ENCODE results near the gene DMRTB1. TPM values are rescaled to one million over a fixed set of nuclear protein-coding genes. Genes with fewer than 3 reads are reported as not detected.

Gene DMRTB1
- total RNA-seq, 1 donor from 2014 or later, result not detected

DNA sequence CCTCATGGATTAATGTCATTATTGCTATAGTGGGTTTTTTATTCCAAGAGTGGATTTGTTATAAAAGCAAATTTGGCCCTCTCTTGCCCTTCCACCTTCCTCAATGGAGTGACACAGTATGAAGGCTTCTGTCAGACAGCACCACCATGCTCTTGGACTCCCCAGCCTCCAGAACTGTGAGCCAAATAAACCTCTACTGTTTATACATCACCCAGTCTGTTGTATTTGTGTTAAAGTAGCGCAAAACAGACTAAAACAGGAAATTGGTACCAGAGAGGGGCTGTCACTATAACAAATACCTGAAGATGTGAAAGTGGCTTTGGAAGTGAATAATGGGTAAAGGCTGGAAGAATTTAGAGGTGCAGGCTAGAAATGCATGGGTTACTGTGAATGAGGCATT lies 38.0 kb upstream of the DMRTB1 start:
- no peaks in the 10 kb centered on the region for H3K4me1 ChIP-seq
- no peak overlapping the region for H3K27ac ChIP-seq
- no peak overlapping the region for H3K9ac ChIP-seq
- H3K9me3 ChIP-seq (ENCODE audit: low read depth), result no peaks in the 10 kb centered on the region
- no peaks in the 10 kb centered on the region for H3K79me2 ChIP-seq (ENCODE audit: low read depth)
- H3F3A ChIP-seq (ENCODE audit: low read depth), result no peaks in the 10 kb centered on the region
- peaks cover 10% of the 10 kb centered on the region for H3K4me1 Mint-ChIP-seq
- DNase-seq (ENCODE audit: low spot score), result no peak
- peaks cover 3% of the 10 kb centered on the region for H3K27me3 Mint-ChIP-seq (ENCODE audit: insufficient read depth, low read depth)
- no peak overlapping the region for H3K27ac Mint-ChIP-seq
- H3K4me3 ChIP-seq, result no peak overlapping the region
- no peaks in the 10 kb centered on the region for H3K36me3 Mint-ChIP-seq
- no peaks in the 10 kb centered on the region for H4K20me1 ChIP-seq (ENCODE audit: low read depth)
- H3K27me3 ChIP-seq, result no peaks in the 10 kb centered on the region
- H3K4me3 Mint-ChIP-seq, result no peak overlapping the region
- TF ChIP-seq, protein P1, sequence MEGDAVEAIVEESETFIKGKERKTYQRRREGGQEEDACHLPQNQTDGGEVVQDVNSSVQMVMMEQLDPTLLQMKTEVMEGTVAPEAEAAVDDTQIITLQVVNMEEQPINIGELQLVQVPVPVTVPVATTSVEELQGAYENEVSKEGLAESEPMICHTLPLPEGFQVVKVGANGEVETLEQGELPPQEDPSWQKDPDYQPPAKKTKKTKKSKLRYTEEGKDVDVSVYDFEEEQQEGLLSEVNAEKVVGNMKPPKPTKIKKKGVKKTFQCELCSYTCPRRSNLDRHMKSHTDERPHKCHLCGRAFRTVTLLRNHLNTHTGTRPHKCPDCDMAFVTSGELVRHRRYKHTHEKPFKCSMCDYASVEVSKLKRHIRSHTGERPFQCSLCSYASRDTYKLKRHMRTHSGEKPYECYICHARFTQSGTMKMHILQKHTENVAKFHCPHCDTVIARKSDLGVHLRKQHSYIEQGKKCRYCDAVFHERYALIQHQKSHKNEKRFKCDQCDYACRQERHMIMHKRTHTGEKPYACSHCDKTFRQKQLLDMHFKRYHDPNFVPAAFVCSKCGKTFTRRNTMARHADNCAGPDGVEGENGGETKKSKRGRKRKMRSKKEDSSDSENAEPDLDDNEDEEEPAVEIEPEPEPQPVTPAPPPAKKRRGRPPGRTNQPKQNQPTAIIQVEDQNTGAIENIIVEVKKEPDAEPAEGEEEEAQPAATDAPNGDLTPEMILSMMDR (IDR thresholded peaks at IDR 0.05), result no peak
- TF ChIP-seq EZH2 (IDR thresholded peaks at IDR 0.05) (no peak), EZH2phosphoT487 (IDR thresholded peaks at IDR 0.05) (no peak)
- no peaks in the 10 kb centered on the region for H3K36me3 ChIP-seq
- H3K4me2 ChIP-seq, result no peak overlapping the region
- H2AFZ ChIP-seq (replicated peaks), result no peak overlapping the region
- no peaks in the 10 kb centered on the region for H3K9me3 Mint-ChIP-seq

DNA sequence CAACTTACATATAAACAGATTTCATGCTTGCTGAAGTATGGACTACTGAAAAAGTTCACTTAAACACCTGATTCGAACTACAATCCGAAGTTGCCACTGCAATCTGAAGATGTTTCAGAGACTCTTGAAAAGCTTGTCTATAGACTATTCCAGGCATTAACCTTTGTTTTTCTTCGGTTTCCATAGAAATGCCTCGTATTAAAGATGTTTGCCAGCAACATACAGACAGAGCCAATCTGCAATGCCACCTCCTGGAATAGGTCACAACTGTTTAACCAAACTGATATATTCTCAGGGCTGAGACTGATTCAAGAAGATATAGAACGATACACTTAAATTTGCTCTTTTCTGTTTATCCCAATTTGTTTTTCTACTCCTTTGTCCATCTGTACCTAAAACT lies 28.9 kb upstream of the DMRTB1 start:
- no peaks in the 10 kb centered on the region for H3K36me3 Mint-ChIP-seq
- Histone ChIP-seq H3K36me3 (no peaks in the 10 kb centered on the region), H3K27ac (no peak overlapping the region), H3K4me1 (peaks cover 16% of the 10 kb centered on the region), H3K79me2 (ENCODE audit: low read depth) (no peaks in the 10 kb centered on the region), H3K4me3 (no peak overlapping the region), H3K9me3 (ENCODE audit: low read depth) (no peaks in the 10 kb centered on the region), H3K9ac (no peak overlapping the region), H3F3A (ENCODE audit: low read depth) (no peaks in the 10 kb centered on the region), H3K27me3 (no peaks in the 10 kb centered on the region), H4K20me1 (ENCODE audit: low read depth) (no peaks in the 10 kb centered on the region), H2AFZ (replicated peaks) (peak overlapping the region; percentile 9), H3K4me2 (peak overlapping the region; percentile 23)
- no peak for DNase-seq (ENCODE audit: low spot score)
- H3K4me3 Mint-ChIP-seq, result no peak overlapping the region
- peaks cover 22% of the 10 kb centered on the region for H3K27me3 Mint-ChIP-seq (ENCODE audit: insufficient read depth, low read depth)
- H3K9me3 Mint-ChIP-seq, result peaks cover 4% of the 10 kb centered on the region
- H3K4me1 Mint-ChIP-seq, result peaks cover 21% of the 10 kb centered on the region
- no peak for TF ChIP-seq EZH2phosphoT487 (IDR thresholded peaks at IDR 0.05)
- TF ChIP-seq EZH2 (IDR thresholded peaks at IDR 0.05), result no peak
- TF ChIP-seq, protein P1 (IDR thresholded peaks at IDR 0.05), result no peak
- no peak overlapping the region for H3K27ac Mint-ChIP-seq

DNA sequence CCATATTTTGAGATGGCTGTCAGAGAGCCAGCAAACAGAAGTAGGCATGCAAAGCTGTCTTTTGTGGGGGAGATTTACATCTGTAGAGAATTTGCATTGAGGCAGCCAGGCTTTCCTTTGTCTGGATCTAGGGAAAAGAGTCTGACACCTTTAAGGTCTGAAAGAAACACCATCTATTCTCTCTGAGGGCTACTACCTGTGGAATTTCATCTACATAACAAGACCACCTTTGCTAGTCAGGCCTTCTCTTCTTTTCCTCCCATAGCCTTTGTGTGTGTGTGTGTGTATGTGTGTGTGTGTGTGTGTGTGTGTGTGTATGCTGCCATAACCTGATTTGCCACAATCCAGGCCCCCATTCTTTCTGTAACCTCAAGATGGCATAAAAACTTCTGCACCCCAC lies 28.4 kb upstream of the DMRTB1 start:
- H3K36me3 Mint-ChIP-seq, result no peaks in the 10 kb centered on the region
- H3K27me3 Mint-ChIP-seq (ENCODE audit: insufficient read depth, low read depth), result peaks cover 23% of the 10 kb centered on the region
- H3K36me3 ChIP-seq, result no peaks in the 10 kb centered on the region
- H3K4me1 Mint-ChIP-seq, result peaks cover 18% of the 10 kb centered on the region
- H2AFZ ChIP-seq (replicated peaks), result peak overlapping the region; percentile 9
- H3K27me3 ChIP-seq, result no peaks in the 10 kb centered on the region
- no peak overlapping the region for H3K27ac Mint-ChIP-seq
- no peak overlapping the region for H3K27ac ChIP-seq
- H3K79me2 ChIP-seq (ENCODE audit: low read depth), result no peaks in the 10 kb centered on the region
- peak; percentile 46 for DNase-seq (ENCODE audit: low spot score)
- no peak overlapping the region for H3K4me3 ChIP-seq
- no peak overlapping the region for H3K4me3 Mint-ChIP-seq
- TF ChIP-seq EZH2phosphoT487 (IDR thresholded peaks at IDR 0.05), result no peak
- TF ChIP-seq EZH2 (IDR thresholded peaks at IDR 0.05), result no peak
- TF ChIP-seq, protein P1 (IDR thresholded peaks at IDR 0.05), result no peak
- no peaks in the 10 kb centered on the region for H3F3A ChIP-seq (ENCODE audit: low read depth)
- H3K9me3 Mint-ChIP-seq, result peaks cover 4% of the 10 kb centered on the region
- H3K9ac ChIP-seq, result no peak overlapping the region
- peaks cover 16% of the 10 kb centered on the region for H3K4me1 ChIP-seq
- H3K4me2 ChIP-seq, result peak overlapping the region; percentile 23
- H3K9me3 ChIP-seq (ENCODE audit: low read depth), result no peaks in the 10 kb centered on the region
- H4K20me1 ChIP-seq (ENCODE audit: low read depth), result no peaks in the 10 kb centered on the region

Measured in neural progenitor cell (in vitro differentiated cells).